ENCODE measurements around the gene GYPB. TPM values are rescaled to one million over a fixed set of nuclear protein-coding genes. Genes with fewer than 3 reads are reported as not detected.
"Not testable (repeated sequence)": the region's sequence is repeated elsewhere in the genome, so short reads cannot be mapped to it uniquely, and the experiment has no call there.

Gene GYPB
- total and polyA plus RNA-seq, 9 of the 15 experiments (the other 6 are each of a cell fraction or from before 2014, with no cell fraction given) = 16.9 to 205 (median 65.8) TPM

DNA sequence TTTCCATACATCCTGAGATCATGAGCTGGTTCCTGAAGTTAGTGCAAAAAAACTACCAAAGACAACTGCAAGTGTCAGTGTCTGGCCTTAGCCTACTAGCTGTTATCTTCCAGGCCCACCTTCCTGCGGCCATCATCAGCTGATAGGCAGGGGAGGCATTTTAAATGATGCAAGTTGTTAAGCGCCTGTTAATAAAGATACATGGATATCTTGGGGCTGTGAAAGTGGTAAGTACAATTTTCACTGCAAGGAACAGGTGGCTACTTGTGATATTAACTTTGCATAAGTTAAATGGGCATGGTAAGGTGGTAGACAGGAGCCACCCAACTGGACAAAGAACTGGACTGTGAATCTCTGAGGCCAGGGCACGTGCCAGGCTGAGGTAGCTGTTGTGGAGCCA, at the start of gene GYPB (continued):
- TF ChIP-seq PHB2 (IDR thresholded peaks at IDR 0.05; ENCODE audit: low read depth) (peak; percentile 95), DACH1 (IDR thresholded peaks at IDR 0.05; ENCODE audit: partially characterized antibody) (peak; percentile 93), TEAD4 (IDR thresholded peaks at IDR 0.05; ENCODE audit: low read length) (peak; percentile 88), EHMT2 (IDR thresholded peaks at IDR 0.05) (peak; percentile 69; the same call in 1 of the 2 replicates), NCOA1 (IDR thresholded peaks at IDR 0.05; ENCODE audit: low read depth) (peak; percentile 73; the same call in 1 of the 2 replicates), RNF2 (IDR thresholded peaks at IDR 0.05) (peak; percentile 67; the same call in 1 of the 2 replicates), NCOA2 (IDR thresholded peaks at IDR 0.05; ENCODE audit: partially characterized antibody in 2 of 2) (peak; percentile 50 to 61), GATAD2A (IDR thresholded peaks at IDR 0.05) (0 out of 2 replicates have a peak, but pooled peaks have one; percentile 29), GATAD2B (IDR thresholded peaks at IDR 0.05; ENCODE audit: borderline replicate concordance) (peak; percentile 58; the same call in 1 of the 2 replicates), TCF3 (CRISPR knock-in tag; IDR thresholded peaks at IDR 0.05) (peak; percentile 94), TOE1 (IDR thresholded peaks at IDR 0.05; ENCODE audit: borderline replicate concordance) (0 out of 2 replicates have a peak, but pooled peaks have one; percentile 29), NR4A1 (tag; IDR thresholded peaks at IDR 0.05) (peak; percentile 68), HDAC1 (IDR thresholded peaks at IDR 0.05) (peak in 1 of 2 experiments; percentile 17; a peak in 1 of 4 replicates)
- TF ChIP-seq, protein P1, sequence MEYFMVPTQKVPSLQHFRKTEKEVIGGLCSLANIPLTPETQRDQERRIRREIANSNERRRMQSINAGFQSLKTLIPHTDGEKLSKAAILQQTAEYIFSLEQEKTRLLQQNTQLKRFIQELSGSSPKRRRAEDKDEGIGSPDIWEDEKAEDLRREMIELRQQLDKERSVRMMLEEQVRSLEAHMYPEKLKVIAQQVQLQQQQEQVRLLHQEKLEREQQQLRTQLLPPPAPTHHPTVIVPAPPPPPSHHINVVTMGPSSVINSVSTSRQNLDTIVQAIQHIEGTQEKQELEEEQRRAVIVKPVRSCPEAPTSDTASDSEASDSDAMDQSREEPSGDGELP (CRISPR knock-in tag; IDR thresholded peaks at IDR 0.05; ENCODE audit: borderline replicate concordance) = peak; percentile 92
- TF ChIP-seq, protein P2, sequence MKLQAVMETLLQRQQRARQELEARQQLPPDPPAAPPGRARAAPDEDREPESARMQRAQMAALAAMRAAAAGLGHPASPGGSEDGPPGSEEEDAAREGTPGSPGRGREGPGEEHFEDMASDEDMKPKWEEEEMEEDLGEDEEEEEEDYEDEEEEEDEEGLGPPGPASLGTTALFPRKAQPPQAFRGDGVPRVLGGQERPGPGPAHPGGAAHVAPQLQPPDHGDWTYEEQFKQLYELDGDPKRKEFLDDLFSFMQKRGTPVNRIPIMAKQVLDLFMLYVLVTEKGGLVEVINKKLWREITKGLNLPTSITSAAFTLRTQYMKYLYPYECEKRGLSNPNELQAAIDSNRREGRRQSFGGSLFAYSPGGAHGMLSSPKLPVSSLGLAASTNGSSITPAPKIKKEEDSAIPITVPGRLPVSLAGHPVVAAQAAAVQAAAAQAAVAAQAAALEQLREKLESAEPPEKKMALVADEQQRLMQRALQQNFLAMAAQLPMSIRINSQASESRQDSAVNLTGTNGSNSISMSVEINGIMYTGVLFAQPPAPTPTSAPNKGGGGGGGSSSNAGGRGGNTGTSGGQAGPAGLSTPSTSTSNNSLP (IDR thresholded peaks at IDR 0.05; ENCODE audit: borderline replicate concordance, low read depth, low read length) = peak; percentile 39; the same call in 1 of the 2 replicates
- TF ChIP-seq TEAD4 (CRISPR knock-in tag; IDR thresholded peaks at IDR 0.05; ENCODE audit: borderline replicate concordance); TOE1 (CRISPR knock-in tag; IDR thresholded peaks at IDR 0.05; ENCODE audit: borderline replicate concordance, low read depth); NR4A1 (CRISPR knock-in tag; IDR thresholded peaks at IDR 0.05): not testable (repeated sequence)
- TF ChIP-seq, protein P3, sequence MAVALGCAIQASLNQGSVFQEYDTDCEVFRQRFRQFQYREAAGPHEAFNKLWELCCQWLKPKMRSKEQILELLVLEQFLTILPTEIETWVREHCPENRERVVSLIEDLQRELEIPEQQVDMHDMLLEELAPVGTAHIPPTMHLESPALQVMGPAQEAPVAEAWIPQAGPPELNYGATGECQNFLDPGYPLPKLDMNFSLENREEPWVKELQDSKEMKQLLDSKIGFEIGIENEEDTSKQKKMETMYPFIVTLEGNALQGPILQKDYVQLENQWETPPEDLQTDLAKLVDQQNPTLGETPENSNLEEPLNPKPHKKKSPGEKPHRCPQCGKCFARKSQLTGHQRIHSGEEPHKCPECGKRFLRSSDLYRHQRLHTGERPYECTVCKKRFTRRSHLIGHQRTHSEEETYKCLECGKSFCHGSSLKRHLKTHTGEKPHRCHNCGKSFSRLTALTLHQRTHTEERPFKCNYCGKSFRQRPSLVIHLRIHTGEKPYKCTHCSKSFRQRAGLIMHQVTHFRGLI (CRISPR knock-in tag; IDR thresholded peaks at IDR 0.05) = peak; percentile 46; the same call in 1 of the 2 replicates
- TF ChIP-seq, protein P4, sequence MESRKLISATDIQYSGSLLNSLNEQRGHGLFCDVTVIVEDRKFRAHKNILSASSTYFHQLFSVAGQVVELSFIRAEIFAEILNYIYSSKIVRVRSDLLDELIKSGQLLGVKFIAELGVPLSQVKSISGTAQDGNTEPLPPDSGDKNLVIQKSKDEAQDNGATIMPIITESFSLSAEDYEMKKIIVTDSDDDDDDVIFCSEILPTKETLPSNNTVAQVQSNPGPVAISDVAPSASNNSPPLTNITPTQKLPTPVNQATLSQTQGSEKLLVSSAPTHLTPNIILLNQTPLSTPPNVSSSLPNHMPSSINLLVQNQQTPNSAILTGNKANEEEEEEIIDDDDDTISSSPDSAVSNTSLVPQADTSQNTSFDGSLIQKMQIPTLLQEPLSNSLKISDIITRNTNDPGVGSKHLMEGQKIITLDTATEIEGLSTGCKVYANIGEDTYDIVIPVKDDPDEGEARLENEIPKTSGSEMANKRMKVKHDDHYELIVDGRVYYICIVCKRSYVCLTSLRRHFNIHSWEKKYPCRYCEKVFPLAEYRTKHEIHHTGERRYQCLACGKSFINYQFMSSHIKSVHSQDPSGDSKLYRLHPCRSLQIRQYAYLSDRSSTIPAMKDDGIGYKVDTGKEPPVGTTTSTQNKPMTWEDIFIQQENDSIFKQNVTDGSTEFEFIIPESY (CRISPR knock-in tag; IDR thresholded peaks at IDR 0.05) = peak; percentile 11; the same call in 1 of the 2 replicates
- TF ChIP-seq, protein P5, sequence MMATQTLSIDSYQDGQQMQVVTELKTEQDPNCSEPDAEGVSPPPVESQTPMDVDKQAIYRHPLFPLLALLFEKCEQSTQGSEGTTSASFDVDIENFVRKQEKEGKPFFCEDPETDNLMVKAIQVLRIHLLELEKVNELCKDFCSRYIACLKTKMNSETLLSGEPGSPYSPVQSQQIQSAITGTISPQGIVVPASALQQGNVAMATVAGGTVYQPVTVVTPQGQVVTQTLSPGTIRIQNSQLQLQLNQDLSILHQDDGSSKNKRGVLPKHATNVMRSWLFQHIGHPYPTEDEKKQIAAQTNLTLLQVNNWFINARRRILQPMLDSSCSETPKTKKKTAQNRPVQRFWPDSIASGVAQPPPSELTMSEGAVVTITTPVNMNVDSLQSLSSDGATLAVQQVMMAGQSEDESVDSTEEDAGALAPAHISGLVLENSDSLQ (IDR thresholded peaks at IDR 0.05) = peak; percentile 61
- TF ChIP-seq, protein P6, sequence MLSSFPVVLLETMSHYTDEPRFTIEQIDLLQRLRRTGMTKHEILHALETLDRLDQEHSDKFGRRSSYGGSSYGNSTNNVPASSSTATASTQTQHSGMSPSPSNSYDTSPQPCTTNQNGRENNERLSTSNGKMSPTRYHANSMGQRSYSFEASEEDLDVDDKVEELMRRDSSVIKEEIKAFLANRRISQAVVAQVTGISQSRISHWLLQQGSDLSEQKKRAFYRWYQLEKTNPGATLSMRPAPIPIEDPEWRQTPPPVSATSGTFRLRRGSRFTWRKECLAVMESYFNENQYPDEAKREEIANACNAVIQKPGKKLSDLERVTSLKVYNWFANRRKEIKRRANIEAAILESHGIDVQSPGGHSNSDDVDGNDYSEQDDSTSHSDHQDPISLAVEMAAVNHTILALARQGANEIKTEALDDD (IDR thresholded peaks at IDR 0.05) = peak; percentile 62
